GM19324 (cell line): ENCODE data around the gene ZNF790.

Source experiments
- ATAC-seq: cut with Tn5 transposase; IDR thresholded peaks from one replicate; pipeline ENCODE4 v1.9.1; 2021; ENCODE audit warnings: mild to moderate bottlenecking, moderate library complexity; ENCODE audit not compliant: unreplicated experiment, low FRiP score

The ZNF790 gene

GRCh38 chr19:36772311-36773222 is 65.6 kb downstream of the ZNF790 start, which contains the start of gene ZNF850:
ZNF850 (minus strand) TSS chr19:36772807; CDS start chr19:36762606, 10,201 bp downstream.
- peak; percentile 97 for ATAC-seq

GRCh38 chr19:36771261-36772231 is 66.6 kb downstream of the ZNF790 start:
- ATAC-seq, result no peak
